A549 (cell line): Measurements from ENCODE around the gene SSC5D. TPM values are rescaled to one million over a fixed set of nuclear protein-coding genes. Genes with fewer than 3 reads are reported as not detected.
A peak's percentile ranks its signal among the peaks of the same experiment; 100 is the strongest.

ENCODE experiments used
- ATAC-seq, 2 experiments: fragments of 200-7000 bp in 1 of 2; fragments of >200 bp in 1 of 2; cut with Nextera tagmentation in 1 of 2; cut with Tn5 transposase in 1 of 2; 3 replicates each; pipeline versions ENCODE4 v1.8.0 to v1.9.1; 2018 to 2020; ENCODE audit warnings: mild to moderate bottlenecking in 1 of 2, moderate library complexity in 1 of 2
- CTCF ChIA-PET: fragments of 300-600 bp; sonication (Branson Sonifier 250); formaldehyde crosslinking; extraction: SDS; loops from one replicate; lab custom pipeline; 2021; ENCODE audit warnings: antibody characterized with exemption, inconsistent platforms; lab: Yijun Ruan, JAX
- POLR2A ChIA-PET: fragments of 350-600 bp; formaldehyde crosslinking; extraction: SDS; loops from one replicate; lab custom pipeline; 2021; ENCODE audit warnings: antibody characterized with exemption, inconsistent platforms; lab: Yijun Ruan, JAX
- DNase-seq, 2 experiments: peaks; one replicate each; pipeline versions ENCODE4 v3.0.0 to v3.0.0-alpha.2; 2011 to 2016; ENCODE audit warnings: low read depth in 1 of 2, low spot score in 1 of 2
- FAIRE-seq: peaks from 2 replicates; lab custom pipeline; 2011; peaks lifted over from hg19 to GRCh38; lab: Jason Lieb, UNC
- H3K27ac ChIP-seq, 2 experiments: fragments of >200 bp; sonication (Bioruptor Twin); formaldehyde crosslinking; 3 replicates each; pipeline ENCODE4 v1.5.1; 2016 to 2017
- H3K4me1 ChIP-seq: fragments of >200 bp; sonication (Bioruptor Twin); formaldehyde crosslinking; 3 replicates; pipeline ENCODE4 v1.6.1; 2016
- H3K4me2 ChIP-seq: fragments of >200 bp; sonication (Bioruptor Twin); formaldehyde crosslinking; 3 replicates; pipeline ENCODE4 v1.6.1; 2016
- H3K4me3 ChIP-seq: fragments of >200 bp; sonication (Bioruptor Twin); formaldehyde crosslinking; 3 replicates; pipeline ENCODE4 v1.5.1; 2016
- H3K9me3 ChIP-seq: fragments of >200 bp; sonication (Bioruptor Twin); formaldehyde crosslinking; 3 replicates; pipeline ENCODE4 v1.6.1; 2016
- CBX2 ChIP-seq: fragments of 200-600 bp; sonication (generic); IDR thresholded peaks from 2 replicates; pipeline ENCODE4 v1.6.1; 2016; ENCODE audit warnings: low read depth, mild to moderate bottlenecking, borderline replicate concordance
- CHD4 ChIP-seq: fragments of 200-600 bp; sonication (generic); IDR thresholded peaks from 2 replicates; pipeline ENCODE4 v1.6.1; 2016; ENCODE audit warnings: antibody characterized with exemption, mild to moderate bottlenecking, borderline replicate concordance
- EHF ChIP-seq: fragments of 250-450 bp; sonication (Bioruptor Pico); IDR thresholded peaks from 2 replicates; pipeline ENCODE4 v1.5.0; 2020; ENCODE audit warnings: mild to moderate bottlenecking
- EP300 ChIP-seq, 2 experiments: fragments of >200 bp; sonication (Bioruptor Twin); formaldehyde crosslinking; IDR thresholded peaks; 2 replicates in 1 of 2; 3 replicates in 1 of 2; pipeline ENCODE4 v1.6.1; 2016 to 2017
- FOSB ChIP-seq: fragments of 250-450 bp; sonication (Bioruptor Pico); IDR thresholded peaks from 2 replicates; pipeline ENCODE4 v1.5.0; 2020; ENCODE audit warnings: mild to moderate bottlenecking, moderate library complexity
- HDAC2 ChIP-seq: fragments of 200-600 bp; sonication (generic); IDR thresholded peaks from 2 replicates; pipeline ENCODE4 v1.6.1; 2016
- HOXB5 ChIP-seq: fragments of 250-450 bp; sonication (Bioruptor Pico); IDR thresholded peaks from 2 replicates; pipeline ENCODE4 v1.5.0; 2020; ENCODE audit warnings: mild to moderate bottlenecking, moderate library complexity
- MAZ ChIP-seq: fragments of 150-350 bp; IDR thresholded peaks from 2 replicates; pipeline ENCODE4 v1.6.1; 2014; ENCODE audit warnings: antibody characterized with exemption, low read depth, low read length, borderline replicate concordance
- MYC ChIP-seq: IDR thresholded peaks from 2 replicates; pipeline ENCODE4 v1.6.1; 2012; ENCODE audit warnings: mild to moderate bottlenecking, inconsistent platforms, low read length, improper control_type of control experiment, borderline replicate concordance
- POLR2AphosphoS2 ChIP-seq: conservative IDR thresholded peaks from 2 replicates; pipeline ENCODE4 v1.6.1; 2012; ENCODE audit warnings: low read length, improper control_type of control experiment, inconsistent platforms
- RAD21 ChIP-seq, 2 experiments: fragments of >200 bp in 1 of 2; sonication (Bioruptor Twin) in 1 of 2; formaldehyde crosslinking in 1 of 2; IDR thresholded peaks in 1 of 2; conservative IDR thresholded peaks in 1 of 2; 2 replicates in 1 of 2; 3 replicates in 1 of 2; pipeline ENCODE4 v1.6.1; 2012 to 2018; ENCODE audit warnings: inconsistent platforms in 1 of 2
- RFX5 ChIP-seq: fragments of 450-650 bp; IDR thresholded peaks from 2 replicates; pipeline ENCODE4 v1.7.1; 2014; ENCODE audit warnings: antibody characterized with exemption, mild to moderate bottlenecking, moderate library complexity
- RNF2 ChIP-seq: fragments of 200-600 bp; sonication (generic); IDR thresholded peaks from 2 replicates; pipeline ENCODE4 v1.6.1; 2016; ENCODE audit warnings: low read depth, mild to moderate bottlenecking, antibody characterized with exemption, moderate library complexity, borderline replicate concordance
- ZC3H11A ChIP-seq: fragments of 450-650 bp; IDR thresholded peaks from 2 replicates; pipeline ENCODE4 v1.6.1; 2014; ENCODE audit warnings: antibody characterized with exemption, mild to moderate bottlenecking
- WGBS: methylation state at CpG from one replicate; pipeline ENCODE4 v1.1.6; 2017; ENCODE audit errors: missing lambda C conversion rate; 5-methylcytosine and 5-hydroxymethylcytosine counted together
- polyA plus RNA-seq, 4 experiments: library from polyadenylated mRNA; depleted of rRNA in 3 of 4; stranded (reverse); fragments of >200 nt; fragmentation: RNase III in 1 of 4; extraction: RNeasy Plus Mini Kit Qiagen cat#74134 plus additional on column Dnase treatment in 1 of 4; gene quantifications; 2 replicates in 3 of 4; 3 replicates in 1 of 4; pipeline ENCODE4 v1.2.3, GENCODE V29; 2011 to 2017
- TF ChIP-seq, protein P1 (sequence below): fragments of >200 bp; sonication (Bioruptor Twin); formaldehyde crosslinking; IDR thresholded peaks from 2 replicates; pipeline ENCODE4 v1.6.1; 2016
- TF ChIP-seq, protein P2 (sequence below): IDR thresholded peaks from 2 replicates; pipeline ENCODE4 v1.6.1; 2012
- TF ChIP-seq, protein P3 (sequence below): fragments of 250-450 bp; sonication (Bioruptor Pico); IDR thresholded peaks from 2 replicates; pipeline ENCODE4 v1.5.0; 2021; ENCODE audit warnings: mild to moderate bottlenecking, moderate library complexity, borderline replicate concordance
- TF ChIP-seq, protein P4 (sequence below): fragments of >200 bp; sonication (Bioruptor Twin); formaldehyde crosslinking; IDR thresholded peaks from 3 replicates; pipeline ENCODE4 v1.6.1; 2016

The SSC5D gene
- polyA plus RNA-seq, 2 of the 4 experiments (the other 2 are of a cell fraction) = 0.22 to 1.5 TPM

GRCh38 chr19:55473225-55474012 lies 14.8 kb upstream of the SSC5D start:
- Histone ChIP-seq H3K4me3 (no peak overlapping the region), H3K27ac (no peak overlapping the region), H3K4me1 (peaks cover 13% of the 10 kb centered on the region), H3K4me2 (no peak overlapping the region), H3K9me3 (no peaks in the 10 kb centered on the region)
- ATAC-seq (no peak), FAIRE-seq (no peak), DNase-seq (no peak)
- ChIA-PET CTCF (interaction anchor here (0.8 to 8.2 kb wide), 7 partner anchors 10 to 332 kb away, joined by 3 to 89 read pairs (median 6); partner anchors contain the start of genes NAT14, SSC5D and ZNF784), POLR2A (no interaction called here)
- WGBS = 78% methylated on average over 16 of the region's 16 CpGs
- TF ChIP-seq MYC = no peak
- TF ChIP-seq EHF (CRISPR knock-in tag) = no peak
- no peak for TF ChIP-seq HDAC2
- TF ChIP-seq, protein P1, sequence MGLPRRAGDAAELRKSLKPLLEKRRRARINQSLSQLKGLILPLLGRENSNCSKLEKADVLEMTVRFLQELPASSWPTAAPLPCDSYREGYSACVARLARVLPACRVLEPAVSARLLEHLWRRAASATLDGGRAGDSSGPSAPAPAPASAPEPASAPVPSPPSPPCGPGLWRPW = no peak
- TF ChIP-seq RNF2 = no peak
- TF ChIP-seq, protein P2, sequence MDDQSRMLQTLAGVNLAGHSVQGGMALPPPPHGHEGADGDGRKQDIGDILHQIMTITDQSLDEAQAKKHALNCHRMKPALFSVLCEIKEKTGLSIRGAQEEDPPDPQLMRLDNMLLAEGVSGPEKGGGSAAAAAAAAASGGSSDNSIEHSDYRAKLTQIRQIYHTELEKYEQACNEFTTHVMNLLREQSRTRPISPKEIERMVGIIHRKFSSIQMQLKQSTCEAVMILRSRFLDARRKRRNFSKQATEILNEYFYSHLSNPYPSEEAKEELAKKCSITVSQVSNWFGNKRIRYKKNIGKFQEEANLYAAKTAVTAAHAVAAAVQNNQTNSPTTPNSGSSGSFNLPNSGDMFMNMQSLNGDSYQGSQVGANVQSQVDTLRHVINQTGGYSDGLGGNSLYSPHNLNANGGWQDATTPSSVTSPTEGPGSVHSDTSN = no peak
- TF ChIP-seq MAZ = no peak
- no peak for TF ChIP-seq HOXB5 (CRISPR knock-in tag)

DNA sequence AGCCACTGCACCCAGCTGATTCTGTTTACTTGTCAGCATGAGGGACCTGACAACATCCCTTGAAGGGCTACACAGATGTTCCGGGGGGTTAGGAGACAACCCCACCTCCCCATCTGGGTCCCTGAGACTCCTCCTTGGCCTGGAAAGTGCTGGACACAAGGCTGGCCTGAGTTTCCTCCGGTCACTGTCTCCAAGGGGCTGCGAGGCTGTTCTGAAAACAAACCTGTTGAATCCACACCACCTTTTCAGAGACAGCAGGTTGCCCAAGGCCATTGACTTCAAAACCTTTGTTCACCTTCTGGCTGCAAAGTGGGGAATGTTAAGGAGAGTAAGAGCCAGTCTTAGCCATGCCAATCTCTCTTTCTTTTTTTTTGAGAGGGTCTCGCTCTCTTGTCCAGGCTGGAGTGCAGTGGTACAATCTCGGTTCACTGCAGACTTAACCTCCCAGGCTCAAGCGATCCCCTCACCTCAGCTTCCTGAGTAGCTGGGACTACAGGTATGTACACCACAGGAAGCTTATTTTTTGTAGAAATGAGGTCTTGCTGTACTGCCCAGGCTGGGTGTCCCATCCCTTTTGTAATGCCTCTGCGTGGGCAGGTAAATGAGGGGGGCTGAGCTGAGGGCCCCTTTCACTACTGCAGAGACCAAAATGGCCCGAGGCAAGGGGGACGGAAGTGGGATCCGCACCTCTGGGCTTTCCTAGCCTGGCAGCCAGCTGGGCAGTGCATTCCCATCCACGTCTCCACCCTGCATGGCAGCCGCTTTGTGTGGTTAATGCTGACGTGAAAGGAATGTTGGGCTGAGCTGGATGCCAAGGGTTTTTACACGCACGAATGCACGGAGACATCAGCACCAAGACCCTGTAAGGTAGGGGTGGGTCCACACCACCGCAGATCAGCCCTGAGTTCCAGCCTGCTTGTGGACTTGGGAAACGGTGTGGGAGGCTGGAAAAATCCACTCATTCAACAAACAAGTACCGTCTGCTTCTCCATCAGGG lies 13.7 kb upstream of the SSC5D start:
- Histone ChIP-seq H3K4me3 (no peak overlapping the region), H3K27ac (peak overlapping the region in 1 of 2 experiments; percentile 92; a peak in 2 of 6 replicates), H3K4me2 (no peak overlapping the region), H3K9me3 (no peaks in the 10 kb centered on the region), H3K4me1 (peaks cover 25% of the 10 kb centered on the region)
- no peak for TF ChIP-seq CBX2
- TF ChIP-seq RAD21 (conservative IDR thresholded peaks at IDR 0.05 in 1 of 2, IDR thresholded peaks at IDR 0.05 in 1 of 2) = no peak
- TF ChIP-seq, protein P3, sequence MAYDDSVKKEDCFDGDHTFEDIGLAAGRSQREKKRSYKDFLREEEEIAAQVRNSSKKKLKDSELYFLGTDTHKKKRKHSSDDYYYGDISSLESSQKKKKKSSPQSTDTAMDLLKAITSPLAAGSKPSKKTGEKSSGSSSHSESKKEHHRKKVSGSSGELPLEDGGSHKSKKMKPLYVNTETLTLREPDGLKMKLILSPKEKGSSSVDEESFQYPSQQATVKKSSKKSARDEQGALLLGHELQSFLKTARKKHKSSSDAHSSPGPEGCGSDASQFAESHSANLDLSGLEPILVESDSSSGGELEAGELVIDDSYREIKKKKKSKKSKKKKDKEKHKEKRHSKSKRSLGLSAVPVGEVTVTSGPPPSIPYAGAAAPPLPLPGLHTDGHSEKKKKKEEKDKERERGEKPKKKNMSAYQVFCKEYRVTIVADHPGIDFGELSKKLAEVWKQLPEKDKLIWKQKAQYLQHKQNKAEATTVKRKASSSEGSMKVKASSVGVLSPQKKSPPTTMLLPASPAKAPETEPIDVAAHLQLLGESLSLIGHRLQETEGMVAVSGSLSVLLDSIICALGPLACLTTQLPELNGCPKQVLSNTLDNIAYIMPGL (CRISPR knock-in tag) = no peak
- no peak for TF ChIP-seq EP300 (IDR thresholded peaks at IDR 0.05)
- TF ChIP-seq HDAC2 = no peak
- TF ChIP-seq CHD4 = no peak
- no peak for TF ChIP-seq RFX5
- TF ChIP-seq, protein P4, sequence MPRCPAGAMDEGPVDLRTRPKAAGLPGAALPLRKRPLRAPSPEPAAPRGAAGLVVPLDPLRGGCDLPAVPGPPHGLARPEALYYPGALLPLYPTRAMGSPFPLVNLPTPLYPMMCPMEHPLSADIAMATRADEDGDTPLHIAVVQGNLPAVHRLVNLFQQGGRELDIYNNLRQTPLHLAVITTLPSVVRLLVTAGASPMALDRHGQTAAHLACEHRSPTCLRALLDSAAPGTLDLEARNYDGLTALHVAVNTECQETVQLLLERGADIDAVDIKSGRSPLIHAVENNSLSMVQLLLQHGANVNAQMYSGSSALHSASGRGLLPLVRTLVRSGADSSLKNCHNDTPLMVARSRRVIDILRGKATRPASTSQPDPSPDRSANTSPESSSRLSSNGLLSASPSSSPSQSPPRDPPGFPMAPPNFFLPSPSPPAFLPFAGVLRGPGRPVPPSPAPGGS = no peak
- TF ChIP-seq ZC3H11A = no peak
- TF ChIP-seq FOSB (CRISPR knock-in tag) = no peak
- TF ChIP-seq MYC = no peak
- TF ChIP-seq POLR2AphosphoS2 = no peak
- FAIRE-seq (no peak), ATAC-seq (no peak), DNase-seq (no peak)
- WGBS = 91% methylated on average over 19 of the region's 19 CpGs
- ChIA-PET CTCF (interaction anchor here (0.7 to 8.2 kb wide), 9 partner anchors 9 to 333 kb away, joined by 3 to 89 read pairs (median 7); partner anchors contain the start of genes C19orf85, NAT14, SSC5D and ZNF784), POLR2A (no interaction called here)
